RPMI8226 (cell line): ENCODE data around the gene SNAP47.

Experiments used
- DNase-seq: peaks from one replicate; pipeline ENCODE4 v3.0.0-alpha.2; 2015

Gene SNAP47

GRCh38 chr1:227753999-227754711 lies 18.9 kb downstream of the SNAP47 start:
- DNase-seq: no peak

DNA sequence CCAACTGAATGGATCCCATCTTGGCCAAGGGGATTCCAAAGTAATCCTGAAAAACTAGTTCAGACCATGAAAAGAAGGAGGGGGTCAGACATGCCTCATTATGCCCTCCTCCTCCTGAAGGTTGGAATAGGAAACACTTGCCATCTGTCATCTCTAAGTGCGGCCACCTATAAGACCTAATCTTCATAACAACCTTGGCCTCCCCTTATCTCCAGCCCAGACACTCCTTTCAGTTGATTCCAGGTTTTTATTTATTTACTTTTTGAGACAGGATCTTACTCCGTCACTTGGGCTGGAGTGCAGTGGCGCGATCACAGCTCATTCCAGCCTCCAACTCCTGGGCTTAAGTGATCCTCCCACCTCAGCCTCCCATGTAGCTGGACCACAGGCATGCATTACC lies 19.7 kb downstream of the SNAP47 start:
- DNase-seq: no peak

DNA sequence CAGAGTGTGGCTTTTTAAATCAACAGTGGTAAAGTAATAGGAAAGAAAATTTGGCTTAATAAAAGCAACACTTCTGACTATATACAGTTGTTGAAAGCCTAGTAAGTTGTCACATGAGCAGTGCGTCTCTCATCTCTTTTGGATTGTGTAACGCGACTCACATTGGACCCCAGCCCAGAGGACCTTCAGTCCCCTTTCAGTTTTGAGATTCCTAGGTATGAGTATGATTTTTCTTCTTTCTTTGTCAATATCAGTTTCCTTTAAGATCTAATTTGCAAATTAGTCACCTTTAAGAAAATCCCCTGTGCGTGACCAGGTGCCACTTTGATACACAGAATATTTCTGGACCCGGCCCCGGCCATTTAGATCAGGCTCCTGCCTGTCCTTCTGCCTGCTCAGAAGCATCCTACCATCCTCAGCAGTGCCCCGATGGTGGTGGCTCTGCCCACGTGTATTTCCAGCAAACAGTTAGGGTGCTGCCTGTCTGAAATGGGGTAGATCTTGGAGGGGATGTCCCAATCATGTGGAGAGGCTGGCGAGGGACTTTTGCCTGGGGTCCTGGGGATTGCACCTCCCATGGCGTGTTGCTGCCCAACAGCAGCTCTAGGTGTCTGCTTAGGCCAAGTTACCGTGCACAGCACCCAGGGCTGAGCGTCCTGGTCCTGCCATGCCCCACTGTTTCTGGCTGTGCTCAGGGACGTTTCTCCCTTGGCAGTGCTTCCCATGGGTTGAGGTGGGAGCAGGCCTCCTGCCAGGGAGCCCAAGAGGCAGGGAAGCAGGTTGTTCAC lies 21.1 kb downstream of the SNAP47 start:
- no peak for DNase-seq

- DNase-seq: no peak
Observed at GRCh38 chr1:227757781-227758180, 22.5 kb downstream of the SNAP47 start.

- no peak for DNase-seq
Observed at GRCh38 chr1:227758366-227758765, 23.1 kb downstream of the SNAP47 start.

DNA sequence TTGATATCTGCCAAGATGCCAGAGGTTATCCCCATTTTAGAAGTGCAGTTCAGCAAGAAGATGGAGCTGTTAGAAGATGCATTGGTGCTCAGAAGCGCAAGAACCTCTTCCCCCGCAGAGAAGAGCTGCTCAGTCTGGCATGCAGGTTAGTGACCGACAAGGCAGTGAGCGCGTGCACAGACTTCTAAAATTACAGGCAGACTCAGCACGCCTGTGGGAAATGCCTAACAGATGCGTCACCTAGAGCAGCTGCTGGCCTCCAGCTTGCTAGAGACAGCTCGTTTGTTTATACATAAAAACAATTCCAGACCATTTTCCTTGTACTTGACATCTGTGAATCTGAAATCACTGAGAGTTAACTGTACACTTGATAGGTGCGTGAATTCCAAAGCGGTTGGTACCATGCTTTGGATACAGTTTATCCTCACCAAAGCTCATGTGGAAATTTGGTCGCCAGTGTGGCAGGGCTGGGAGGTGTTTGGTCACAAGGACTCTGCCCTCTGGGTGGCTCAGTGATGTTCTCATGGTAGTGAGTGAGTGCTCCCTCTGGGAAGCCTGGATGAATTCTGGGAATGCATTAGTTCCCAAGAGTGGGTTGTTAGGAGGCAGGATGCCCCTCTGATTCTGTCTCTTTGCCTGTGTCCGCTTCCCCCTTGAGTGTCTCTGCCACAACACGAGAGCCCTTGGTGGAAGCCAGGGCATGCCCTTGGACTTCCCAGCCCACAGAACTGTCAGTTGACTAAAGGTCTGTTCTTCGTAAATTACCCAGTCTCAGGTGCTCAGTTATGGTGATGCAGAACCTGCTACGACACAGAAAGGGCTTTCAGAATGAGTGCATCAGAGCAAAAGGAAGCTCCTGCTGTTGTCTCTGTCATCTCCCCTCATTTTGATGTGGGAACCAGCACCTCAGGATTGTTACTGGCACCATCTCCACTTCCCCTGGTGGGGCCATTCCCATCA lies 24.4 kb downstream of the SNAP47 start:
- no peak for DNase-seq

- no peak for DNase-seq
Observed at GRCh38 chr1:227760377-227760776, 25.1 kb downstream of the SNAP47 start.

- DNase-seq: no peak
Observed at GRCh38 chr1:227761621-227762230, 26.5 kb downstream of the SNAP47 start.

DNA sequence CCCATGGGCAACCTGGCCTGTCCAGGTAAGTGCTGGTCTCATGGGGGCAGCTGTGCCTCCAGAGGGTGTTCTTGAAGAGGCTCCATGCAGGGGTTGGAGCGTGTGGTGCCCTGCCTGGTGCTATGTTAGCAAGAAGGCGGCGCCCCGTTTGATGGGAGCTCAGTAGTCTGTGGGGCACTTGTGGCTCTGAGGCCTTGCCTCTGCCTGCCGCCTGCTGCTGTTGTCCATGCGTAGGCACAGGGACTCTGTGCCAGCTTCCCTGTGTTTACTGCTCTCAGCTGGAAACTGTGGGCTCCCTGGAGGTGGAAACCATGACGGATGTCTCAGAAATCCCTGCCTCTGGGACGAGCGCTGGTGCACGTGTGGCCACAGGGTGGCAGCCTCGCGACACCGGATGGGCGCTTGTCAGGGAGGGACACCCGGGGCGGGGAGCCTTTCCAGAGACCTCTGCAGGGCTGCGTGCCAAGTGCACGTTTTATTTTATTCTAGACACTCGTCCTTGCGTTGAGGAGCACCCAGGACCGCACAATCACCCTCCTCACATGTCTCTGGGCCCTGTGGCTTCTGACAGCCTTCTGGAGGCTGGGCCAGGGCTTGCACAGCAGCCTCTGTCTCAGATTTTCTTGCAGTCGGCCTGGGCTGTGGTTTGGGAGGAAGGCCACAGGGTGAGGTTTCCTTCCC lies 27.1 kb downstream of the SNAP47 start:
- DNase-seq: peak; percentile 96

GRCh38 chr1:227763246-227764018 lies 28.2 kb downstream of the SNAP47 start:
- DNase-seq: no peak

- no peak for DNase-seq
Observed at GRCh38 chr1:227764019-227764391, 28.8 kb downstream of the SNAP47 start.

- no peak for DNase-seq
Observed at GRCh38 chr1:227765261-227766014, 30.2 kb downstream of the SNAP47 start.

- DNase-seq: no peak
Observed at GRCh38 chr1:227766015-227766634, 30.9 kb downstream of the SNAP47 start.

GRCh38 chr1:227766653-227767277 lies 31.5 kb downstream of the SNAP47 start:
- no peak for DNase-seq

DNA sequence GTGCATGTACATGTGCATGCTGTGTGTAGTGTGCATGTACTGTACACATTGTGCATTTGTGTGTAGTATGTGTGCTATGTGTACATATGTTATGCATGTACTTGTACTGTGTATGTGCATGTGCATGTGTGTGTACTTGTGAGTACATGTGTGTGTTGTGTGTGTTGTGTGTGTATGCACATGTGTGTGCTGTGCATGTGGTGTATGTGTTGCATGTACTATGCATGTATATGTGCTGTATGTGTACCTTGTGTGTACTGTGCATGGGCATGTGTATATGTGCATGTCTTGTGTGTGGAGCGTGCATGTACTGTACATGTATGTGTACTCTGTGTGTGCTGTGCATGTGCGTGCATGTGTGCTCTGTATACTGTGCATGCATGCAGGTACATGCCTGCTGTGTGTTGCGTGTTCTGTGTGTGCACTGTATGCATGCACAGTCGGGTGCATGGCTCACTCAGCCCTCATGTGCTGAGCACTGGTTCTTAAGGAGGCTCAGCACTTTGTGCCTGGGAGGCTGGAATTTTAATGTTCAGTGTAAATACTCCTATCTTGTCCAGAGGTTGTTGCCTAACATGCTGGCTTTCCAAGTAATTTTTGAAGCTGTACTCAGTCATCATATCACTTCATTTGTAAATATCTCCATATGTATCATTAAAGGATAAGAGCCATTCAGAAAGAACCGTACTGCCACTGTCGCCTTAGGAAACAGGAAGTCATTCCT lies 32.3 kb downstream of the SNAP47 start:
- DNase-seq: no peak

DNA sequence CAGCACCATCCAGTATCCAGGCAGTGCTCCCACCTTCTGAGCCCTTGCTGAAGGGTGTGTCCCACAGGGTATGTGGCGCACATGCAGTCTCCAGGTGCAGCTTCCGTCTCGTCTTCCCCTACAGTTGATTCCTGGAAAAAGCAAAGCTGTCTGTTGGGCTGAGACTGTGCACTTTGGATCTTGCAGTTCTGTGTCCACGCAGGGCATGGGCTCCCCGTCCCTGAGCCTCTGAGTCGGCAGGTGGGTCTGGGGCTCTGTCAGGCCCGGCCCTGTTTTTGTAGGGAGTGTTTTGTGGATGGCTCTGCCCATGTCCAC lies 32.8 kb downstream of the SNAP47 start:
- no peak for DNase-seq

DNA sequence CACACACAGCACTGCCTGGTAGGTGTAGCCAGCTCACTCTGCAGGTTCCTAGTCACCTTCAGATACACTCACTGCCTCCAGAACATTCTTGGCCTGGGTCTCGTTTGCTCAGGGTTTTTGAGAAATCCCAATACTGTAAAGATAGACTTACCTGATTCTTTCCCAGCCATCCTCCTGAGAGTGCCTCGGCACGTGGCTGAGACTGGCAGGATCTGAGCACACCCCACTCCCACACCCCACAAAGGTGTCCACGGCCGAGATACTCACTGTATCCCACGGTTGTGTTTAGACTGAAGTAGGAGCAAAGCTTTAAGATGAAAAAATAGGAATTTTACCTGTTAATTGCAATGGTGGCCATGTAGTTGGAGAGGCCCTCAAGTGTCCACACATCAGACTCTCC lies 33.4 kb downstream of the SNAP47 start:
- DNase-seq: no peak

DNA sequence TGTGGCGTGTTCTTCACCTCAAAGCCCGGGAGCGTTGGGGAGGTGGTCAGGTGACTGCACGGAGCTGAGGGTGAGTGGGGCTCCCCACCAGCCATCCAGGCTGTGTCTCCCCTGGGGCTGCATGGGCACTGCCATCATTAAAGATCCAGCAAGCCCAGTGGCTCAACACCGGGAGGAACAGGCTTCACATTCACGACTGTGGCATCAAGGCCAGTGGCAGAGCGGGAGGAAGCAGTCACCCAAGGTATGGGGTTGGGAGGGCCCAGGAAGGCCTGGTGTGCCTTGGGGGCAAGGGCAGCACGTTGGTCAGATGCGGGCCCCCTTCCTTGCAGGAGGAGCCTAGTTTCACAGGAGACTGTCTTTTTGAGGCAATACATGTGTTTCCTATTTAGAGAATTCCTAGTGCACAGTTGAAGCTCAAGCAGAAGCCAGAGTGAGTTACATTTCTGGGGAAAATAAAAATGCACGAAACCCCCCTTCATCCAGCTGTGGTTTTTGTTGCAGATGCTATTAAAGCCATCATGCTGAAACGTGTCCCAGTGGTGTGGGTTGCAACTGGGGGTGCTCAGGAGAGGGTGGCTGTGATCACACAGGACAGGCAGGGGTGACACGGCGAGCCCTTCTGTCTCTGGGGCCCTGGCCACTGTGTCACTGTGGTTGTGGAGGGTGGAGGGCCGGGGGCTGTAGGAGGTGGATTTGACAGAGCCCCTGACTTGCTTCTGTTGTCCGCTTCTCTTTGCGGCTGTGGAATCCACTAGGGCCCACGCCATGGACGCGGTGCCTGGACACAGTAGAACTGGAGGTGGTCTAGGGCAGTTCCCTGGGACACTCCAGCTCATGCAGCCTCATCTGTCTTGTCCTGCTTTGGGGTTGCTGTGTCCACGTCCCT lies 34.1 kb downstream of the SNAP47 start:
- no peak for DNase-seq
